ENCODE results near the gene ENOX1.

The ENOX1 gene

DNA sequence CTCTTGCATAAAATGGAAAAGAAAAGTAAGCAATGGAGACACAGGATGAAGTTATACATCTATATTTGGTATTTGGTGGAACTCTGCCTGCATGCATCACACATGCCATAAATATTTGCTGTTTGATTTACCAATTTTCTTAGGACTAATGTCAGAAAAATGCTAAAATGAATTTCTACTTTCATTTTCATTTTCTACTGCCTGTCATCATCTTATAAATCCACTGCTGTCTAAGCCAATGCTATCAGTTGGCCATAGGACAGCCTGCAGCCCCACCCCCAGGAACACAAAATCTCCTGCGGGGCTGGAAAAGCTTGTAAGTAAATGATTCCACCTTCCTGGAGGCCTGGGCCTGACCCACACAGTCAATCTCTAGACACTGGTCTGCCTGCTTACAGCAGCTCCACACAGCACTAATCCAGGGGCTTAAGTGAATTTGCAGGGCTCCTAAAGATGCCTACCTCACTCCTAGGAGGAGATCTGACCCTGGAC is 122.0 kb downstream of the ENOX1 start:
- no peak for DNase-seq

GRCh38 chr13:43663474-43664090 is 123.2 kb downstream of the ENOX1 start:
- no peak for DNase-seq

- no peak for DNase-seq
Observed at GRCh38 chr13:43662976-43663375, 123.8 kb downstream of the ENOX1 start.

DNA sequence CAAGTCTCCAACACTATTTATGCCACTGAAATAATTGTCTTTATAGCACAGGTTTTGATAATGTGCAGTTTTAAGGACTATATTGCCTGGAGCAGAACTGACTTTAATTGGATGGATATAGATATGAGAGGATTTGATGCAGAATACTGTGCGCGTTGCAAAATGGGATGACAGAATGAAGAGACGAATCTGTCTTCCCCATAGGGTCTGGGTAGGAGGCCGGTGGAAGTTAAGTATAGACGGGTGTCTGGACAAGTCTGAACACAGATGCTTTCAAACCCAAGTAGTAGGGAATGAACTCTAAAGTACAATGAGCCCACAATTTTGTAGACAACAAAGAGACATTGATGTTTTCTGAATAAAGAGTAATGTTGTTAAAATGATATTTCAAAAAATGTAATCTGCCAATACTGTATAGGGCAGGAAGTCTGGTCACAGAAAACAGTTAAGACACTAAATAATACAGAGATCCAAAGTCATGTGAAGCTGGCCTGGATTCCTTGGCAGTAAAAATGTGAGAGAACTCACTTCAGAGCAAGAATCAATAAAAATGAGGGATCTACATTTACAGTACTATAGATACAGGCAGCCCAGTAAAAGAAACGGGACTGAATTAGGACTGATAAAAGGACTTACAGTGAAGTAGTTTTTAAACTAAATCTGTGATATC is 125.5 kb downstream of the ENOX1 start:
- DNase-seq = no peak

DNA sequence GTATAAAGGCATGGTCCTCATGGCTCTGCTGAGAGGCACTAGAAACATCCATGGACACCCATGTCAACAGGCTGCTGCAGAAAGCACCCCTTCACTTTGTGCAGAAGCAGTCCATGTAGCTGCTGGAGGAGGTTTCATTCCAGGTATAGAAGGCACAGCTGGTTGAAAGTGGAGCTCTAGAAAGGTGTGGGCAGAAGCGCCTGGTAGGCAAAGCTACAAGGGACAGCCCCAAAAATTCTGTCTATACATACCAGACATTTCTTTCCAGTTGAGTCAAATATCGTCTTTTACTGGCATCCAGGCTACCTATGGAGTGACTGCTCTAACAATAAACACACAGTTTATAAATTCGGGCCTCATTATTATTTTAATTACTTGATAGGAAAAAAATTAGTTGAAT is 129.3 kb downstream of the ENOX1 start:
- no peak for DNase-seq

DNA sequence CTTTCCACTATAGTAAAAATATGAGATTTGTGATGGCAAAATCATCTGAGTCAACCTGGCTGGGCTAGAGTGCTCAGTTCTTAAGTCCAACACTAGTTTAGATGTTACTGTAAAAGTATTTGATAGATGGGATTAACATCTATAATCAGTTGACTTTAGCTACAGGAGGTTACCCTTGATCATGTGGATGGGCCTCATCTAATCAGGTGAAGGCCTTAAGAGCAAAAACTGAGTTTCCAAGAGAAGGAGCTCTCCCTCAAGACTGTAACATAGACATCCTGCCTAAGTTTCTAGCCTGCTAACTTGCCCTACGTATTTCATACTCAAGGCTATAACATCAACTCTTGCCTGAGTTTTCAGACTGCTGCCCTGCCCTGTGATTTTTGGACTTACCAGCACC is 132.8 kb downstream of the ENOX1 start:
- no peak for DNase-seq

GRCh38 chr13:43653395-43653794 is 133.4 kb downstream of the ENOX1 start:
- no peak for DNase-seq

- no peak for DNase-seq
Observed at GRCh38 chr13:43652760-43653159, 134.0 kb downstream of the ENOX1 start.

DNA sequence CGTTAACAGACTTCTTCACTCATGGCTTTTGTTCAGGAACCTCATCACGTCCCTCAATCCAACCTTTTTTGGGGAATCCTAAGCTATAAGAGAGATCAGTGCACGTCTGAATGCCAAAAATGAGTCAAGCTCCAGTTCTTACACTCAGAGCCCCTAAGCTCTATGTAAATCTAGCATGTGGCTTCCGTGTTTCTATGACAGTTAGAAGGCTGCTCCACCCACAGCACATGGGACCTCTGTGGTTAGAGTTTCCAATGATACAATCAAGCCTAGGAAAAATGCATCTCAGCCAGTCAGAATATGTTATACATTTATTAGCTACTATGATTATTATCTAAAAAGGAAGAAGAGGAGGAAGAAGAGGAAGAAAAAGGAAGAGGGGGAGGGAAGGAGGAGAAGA is 135.9 kb downstream of the ENOX1 start:
- DNase-seq = no peak

DNA sequence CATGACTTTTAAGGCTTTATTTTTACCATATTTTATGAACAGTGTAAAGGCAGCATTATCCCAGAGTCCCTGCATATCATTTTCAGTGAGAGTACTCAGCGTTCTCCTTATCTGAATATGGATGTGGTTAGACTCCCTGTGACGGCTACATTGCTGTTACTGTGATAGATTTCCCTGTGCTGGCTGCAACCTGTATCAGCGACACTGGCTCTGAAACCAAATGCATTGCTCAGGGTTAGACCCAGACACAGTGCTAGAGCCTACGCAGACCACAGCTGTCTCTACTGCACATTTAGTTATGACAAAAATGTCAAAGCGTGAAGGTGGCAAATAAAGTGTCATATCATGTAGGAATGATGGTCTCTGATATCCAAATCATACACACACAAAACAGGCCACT is 138.0 kb downstream of the ENOX1 start:
- DNase-seq = no peak

GRCh38 chr13:43647471-43647870 is 139.3 kb downstream of the ENOX1 start:
- DNase-seq = no peak

GRCh38 chr13:43640476-43640875 is 146.3 kb downstream of the ENOX1 start:
- no peak for DNase-seq

DNA sequence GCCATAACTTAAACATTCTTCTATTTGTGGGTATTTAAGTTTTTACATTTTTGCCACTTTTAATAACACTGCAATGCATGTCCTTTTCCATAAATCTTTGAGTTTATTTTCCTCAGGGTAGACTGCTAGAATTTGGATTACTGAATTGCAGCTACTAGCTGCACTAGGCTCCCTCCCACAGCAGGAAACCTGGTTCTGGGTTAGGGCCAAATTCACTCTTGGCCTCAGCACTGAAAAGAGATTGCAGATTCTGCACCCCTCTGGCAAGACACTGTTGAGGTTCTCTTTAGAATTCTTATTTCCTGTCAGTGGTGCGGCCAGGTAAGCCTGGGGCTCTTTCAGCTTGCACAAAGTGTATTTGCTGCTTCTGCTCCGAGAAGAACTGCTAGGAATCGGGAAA is 155.7 kb downstream of the ENOX1 start:
- no peak for DNase-seq

- no peak for DNase-seq
Observed at GRCh38 chr13:43629691-43630480, 156.9 kb downstream of the ENOX1 start.

DNA sequence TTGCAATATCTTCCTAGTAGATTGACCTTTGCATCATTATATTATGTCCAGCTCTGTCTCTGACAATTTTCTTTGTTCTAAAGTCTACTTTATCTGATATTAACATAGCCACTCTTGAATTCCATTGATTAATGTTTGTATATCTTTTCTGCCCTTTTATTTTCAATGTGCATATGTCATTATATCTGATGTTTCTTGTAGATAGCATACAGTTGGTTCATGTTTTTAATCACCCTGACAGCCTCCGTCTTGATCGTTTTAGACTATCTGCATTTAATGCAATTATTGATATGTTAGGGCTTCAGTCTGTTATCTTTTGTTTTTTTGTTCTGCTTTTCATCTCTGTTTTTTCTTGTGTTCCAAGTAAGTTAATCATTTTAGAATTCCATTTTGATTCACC is 159.8 kb downstream of the ENOX1 start:
- DNase-seq = no peak

DNA sequence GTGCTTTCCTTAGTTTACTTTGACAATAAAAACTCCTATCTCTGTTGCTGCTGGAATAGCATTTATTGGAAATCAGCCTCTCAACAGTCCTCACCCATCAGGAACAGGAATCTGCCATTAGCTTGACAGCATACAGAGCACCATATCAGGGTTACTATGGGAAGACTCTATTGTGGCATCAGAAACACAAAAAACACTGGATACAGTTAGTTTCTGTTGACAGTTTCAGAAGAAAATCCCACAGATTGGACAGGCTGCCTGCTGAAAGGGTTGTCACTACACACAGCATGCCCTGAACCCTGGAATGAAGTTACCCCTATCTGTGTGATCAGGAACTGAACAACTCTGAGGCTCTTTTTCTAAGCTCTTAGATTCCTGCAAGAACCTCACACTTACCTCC is 172.7 kb downstream of the ENOX1 start:
- DNase-seq = no peak

- no peak for DNase-seq
Observed at GRCh38 chr13:43611281-43612273, 175.2 kb downstream of the ENOX1 start.

DNA sequence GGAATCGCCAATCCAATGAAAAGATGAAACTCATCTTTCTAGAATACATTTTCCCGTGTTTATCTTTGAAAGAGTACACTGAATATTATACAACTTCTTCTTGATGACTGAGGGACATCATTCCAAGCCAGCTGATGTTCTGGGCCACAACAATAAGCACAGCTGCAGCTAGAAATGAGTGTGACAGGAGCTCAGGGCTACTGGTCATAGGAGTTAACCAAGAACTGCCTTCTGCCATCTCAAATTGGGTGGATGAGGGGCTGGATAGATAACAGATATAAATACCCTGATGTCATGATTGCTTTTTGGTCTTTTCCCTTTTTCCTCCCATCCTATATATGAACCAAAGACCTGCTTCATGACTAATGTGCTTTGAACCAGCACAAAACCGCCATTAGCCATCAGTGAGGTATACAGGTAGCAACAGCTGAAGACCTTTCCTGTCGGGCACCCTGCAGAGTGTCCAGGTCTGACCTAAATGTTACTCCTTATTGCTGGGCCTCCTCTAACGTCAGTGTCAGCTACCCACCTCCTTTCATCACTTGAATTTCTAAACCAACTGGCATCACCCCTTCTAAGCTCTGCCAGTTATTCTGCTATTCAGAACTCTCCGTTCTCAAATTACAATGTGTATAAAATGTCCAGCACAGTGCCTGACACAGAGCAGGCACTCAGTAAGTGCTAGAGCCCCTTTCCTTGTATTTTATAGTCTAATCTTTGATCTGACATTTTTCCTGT is 178.2 kb downstream of the ENOX1 start:
- no peak for DNase-seq

GRCh38 chr13:43597599-43597945 is 189.2 kb downstream of the ENOX1 start:
- no peak for DNase-seq

GRCh38 chr13:43596924-43597598 is 189.7 kb downstream of the ENOX1 start:
- no peak for DNase-seq

GRCh38 chr13:43596006-43596405 is 190.8 kb downstream of the ENOX1 start:
- no peak for DNase-seq

DNA sequence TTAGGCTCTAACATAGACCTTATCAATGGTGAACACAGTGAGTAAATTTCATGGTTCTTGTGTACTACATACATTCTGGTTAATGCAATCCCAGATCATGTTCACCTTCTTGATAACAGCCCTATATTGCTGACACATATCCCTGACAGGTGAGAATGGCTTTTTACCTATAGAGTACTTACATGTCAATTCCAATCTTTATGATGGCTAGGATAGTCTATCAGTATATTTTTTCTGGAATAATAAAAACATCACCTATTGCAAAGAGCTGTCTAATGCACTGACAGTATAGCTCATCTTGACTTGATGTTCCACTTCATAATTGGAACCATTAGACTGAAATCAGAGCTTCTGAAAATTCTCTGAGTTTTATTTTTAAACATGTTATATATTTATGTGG is 199.4 kb downstream of the ENOX1 start:
- DNase-seq = no peak
